ENCODE data around the gene NARF. TPM values are rescaled to one million over a fixed set of nuclear protein-coding genes. Genes with fewer than 3 reads are reported as not detected.

NARF gene
- total and polyA plus RNA-seq, 2 of the 8 experiments (the other 6 are each of a cell fraction or from before 2014, with no cell fraction given): 97.4 to 131 TPM

GRCh38 chr17:82525712-82526111, 67.2 kb downstream of the NARF start:
- no peaks in the 10 kb centered on the region for H3K36me3 ChIP-seq (ENCODE audit: control insufficient read depth in 2 of 4, insufficient read depth in 4 of 4, low read length in 3 of 4)
- peaks cover 0 to 7% (median 2%) of the 10 kb centered on the region in 4 experiments; a peak in 5 of 7 replicates for H3K4me1 ChIP-seq (replicated peaks in 1 of 4; ENCODE audit: control insufficient read depth in 3 of 4, insufficient read depth in 4 of 4, low read length in 3 of 4)
- H3K14ac ChIP-seq (ENCODE audit: insufficient read length): no peak overlapping the region
- H3K23ac ChIP-seq (ENCODE audit: insufficient read length): no peak overlapping the region
- H3K9ac ChIP-seq (replicated peaks in 1 of 4; ENCODE audit: extremely low read depth in 1 of 4, low read depth in 3 of 4, low read length in 3 of 4): no peak overlapping the region
- H2AK5ac ChIP-seq (ENCODE audit: low read depth, low read length): no peak overlapping the region
- no peak overlapping the region for H2BK120ac ChIP-seq (replicated peaks; ENCODE audit: low read depth, low read length)
- H2BK15ac ChIP-seq (ENCODE audit: low read length): no peak overlapping the region
- DNase-seq (ENCODE audit: low read depth in 1 of 2, low spot score in 2 of 2): no peak
- FAIRE-seq: no peak
- no peak overlapping the region for H3K4me3 ChIP-seq (ENCODE audit: extremely low read depth in 1 of 4, insufficient read depth in 2 of 4, low read depth in 3 of 4, low read length in 4 of 4)
- H2BK20ac ChIP-seq (ENCODE audit: low read length): no peak overlapping the region
- H3K9me3 ChIP-seq (ENCODE audit: insufficient read depth in 2 of 2, low read depth in 1 of 2, low read length in 1 of 2): no peaks in the 10 kb centered on the region
- H2BK5ac ChIP-seq (ENCODE audit: low read depth, low read length): no peak overlapping the region
- H3K18ac ChIP-seq (ENCODE audit: extremely low read depth, low read length): no peak overlapping the region
- CTCF ChIA-PET (ENCODE audit: partially characterized antibody): interaction anchor here (2.1 to 4.1 kb wide), 3 partner anchors 9 to 47 kb away, joined by 5 to 31 read pairs (median 7); no protein-coding TSS in a partner anchor
- no peak overlapping the region for H3K27ac ChIP-seq (ENCODE audit: low read depth, low read length)
- POLR2A ChIA-PET (ENCODE audit: partially characterized antibody): interaction anchor here (1.6 kb wide), 1 partner anchor 30 kb away, joined by 3 read pairs; no protein-coding TSS in a partner anchor
- no peak overlapping the region for H3K4me2 ChIP-seq (ENCODE audit: insufficient read depth in 1 of 2, low read depth in 2 of 2, low read length in 2 of 2)
- 87% methylated on average over 4 of the region's 4 CpGs; no CpG with 5 or more reads in 1 of the 2 experiments for WGBS, 2 experiments (ENCODE audit: extremely low coverage in 1 of 2, insufficient coverage in 1 of 2, insufficient read length in 1 of 2, insufficient replicate concordance in 2 of 2, low coverage in 1 of 2, low lambda C conversion rate in 2 of 2, missing lambda C conversion rate in 1 of 2)
- H2BK12ac ChIP-seq (ENCODE audit: low read depth, low read length): no peak overlapping the region
- no peak overlapping the region for H4K5ac ChIP-seq (ENCODE audit: insufficient read length, low read depth, low read length)
- H3K79me2 ChIP-seq (ENCODE audit: control insufficient read depth in 1 of 2, insufficient read depth in 2 of 2, low read length in 2 of 2): peaks cover 62 to 99% of the 10 kb centered on the region in 2 experiments
- H2AFZ ChIP-seq (ENCODE audit: low read length): no peak overlapping the region
- H3K23me2 ChIP-seq (ENCODE audit: low read depth, low read length): peaks cover 4% of the 10 kb centered on the region; the same call in 1 of the 2 replicates
- TF ChIP-seq SAP30 (IDR thresholded peaks at IDR 0.05; ENCODE audit: insufficient read depth, insufficient replicate concordance, low read length) (no peak), EGR1 (IDR thresholded peaks at IDR 0.05; ENCODE audit: borderline replicate concordance, low read depth, low read length) (peak; percentile 65; the same call in 1 of the 2 replicates), TEAD4 (IDR thresholded peaks at IDR 0.05; ENCODE audit: low read depth, low read length) (no peak)
- H4K8ac ChIP-seq (ENCODE audit: extremely low read depth, insufficient read depth, low read length): no peak overlapping the region
- no peak overlapping the region for H3K4ac ChIP-seq (replicated peaks; ENCODE audit: insufficient read length, low read depth, low read length)
- H3K27me3 ChIP-seq (replicated peaks in 1 of 4; ENCODE audit: control insufficient read depth in 3 of 4, extremely low read depth in 1 of 4, insufficient read depth in 3 of 4, low read length in 3 of 4): no peaks in the 10 kb centered on the region
- H3K56ac ChIP-seq (replicated peaks; ENCODE audit: insufficient read length, low read depth, low read length): no peak overlapping the region
- H3K79me1 ChIP-seq (ENCODE audit: low read depth, low read length): peaks cover 12% of the 10 kb centered on the region
- no peak overlapping the region for H4K91ac ChIP-seq (replicated peaks; ENCODE audit: insufficient read length, low read length)
- H4K20me1 ChIP-seq (replicated peaks in 1 of 2; ENCODE audit: control insufficient read depth in 1 of 2, insufficient read depth in 2 of 2, low read length in 2 of 2): peaks cover 37 to 39% of the 10 kb centered on the region in 2 experiments
